K562 (cell line): ENCODE measurements around the gene UQCC2. TPM values are rescaled to one million over a fixed set of nuclear protein-coding genes. Genes with fewer than 3 reads are reported as not detected.

Experiments
- ATAC-seq: fragments of 200-7000 bp; cut with Tn5 transposase; 3 replicates; pipeline ENCODE4 v1.9.1; 2020; ENCODE audit warnings: moderate library complexity
- BruUV-seq: library from RNA; stranded (reverse); fragments of 400-500 nt; replicated peaks from 2 replicates; lab custom pipeline; 2021; lab: Mats Ljungman, UMichigan
- CTCF ChIA-PET: fragments of 300-600 bp; formaldehyde crosslinking; extraction: SDS; loops from one replicate; lab custom pipeline; 2021; ENCODE audit warnings: low intra/inter-chr PET ratio; lab: Yijun Ruan, JAX
- POLR2A ChIA-PET: fragments of 300-600, 350-650 bp; sonication (Branson Sonifier 250); formaldehyde crosslinking; extraction: SDS; loops from one replicate; lab custom pipeline; 2021; ENCODE audit warnings: antibody characterized with exemption, inconsistent platforms; lab: Yijun Ruan, JAX
- DNase-seq, 4 experiments: peaks; one replicate each; pipeline versions ENCODE4 v3.0.0 to v3.0.0-alpha.2; 2011 to 2018; ENCODE audit warnings: low spot score in 3 of 4, mixed read lengths in 3 of 4; ENCODE audit errors: extremely low read depth in 1 of 4
- FAIRE-seq: peaks from 2 replicates; lab custom pipeline; 2011; peaks lifted over from hg19 to GRCh38; lab: Jason Lieb, UNC
- H2AFZ ChIP-seq: 2 replicates; pipeline ENCODE4 v1.6.0; 2011; ENCODE audit warnings: low read depth, low read length, control low read depth, inconsistent platforms
- H3K27ac ChIP-seq: fragments of 200-600 bp; 3 replicates; pipeline ENCODE4 v1.8.0; 2011; ENCODE audit warnings: low read depth, mild to moderate bottlenecking, control low read depth, inconsistent platforms, low read length, moderate library complexity, mixed read lengths; ENCODE audit errors: extremely low read depth
- H3K27me3 ChIP-seq, 2 experiments: fragments of 300-600 bp in 1 of 2; 2 replicates in 1 of 2; 3 replicates in 1 of 2; pipeline versions ENCODE4 v1.6.0 to v1.8.0; 2011; ENCODE audit warnings: inconsistent platforms in 2 of 2, low read length in 2 of 2, mild to moderate bottlenecking in 1 of 2, mixed read lengths in 1 of 2, moderate library complexity in 1 of 2; ENCODE audit not compliant: control insufficient read depth in 2 of 2, insufficient read depth in 2 of 2
- H3K36me3 ChIP-seq: fragments of 300-600 bp; 3 replicates; pipeline ENCODE4 v1.8.0; 2011; ENCODE audit warnings: mild to moderate bottlenecking, low read length, inconsistent platforms; ENCODE audit not compliant: control insufficient read depth, insufficient read depth
- H3K4me1 ChIP-seq, 2 experiments: fragments of 200-600 bp in 1 of 2; replicated peaks in 1 of 2; 2 replicates in 1 of 2; 3 replicates in 1 of 2; pipeline versions ENCODE4 v1.5.1 to v1.8.0; 2011; ENCODE audit warnings: inconsistent platforms in 2 of 2, low read length in 2 of 2, mild to moderate bottlenecking in 1 of 2, mixed read lengths in 1 of 2, moderate library complexity in 1 of 2; ENCODE audit not compliant: control insufficient read depth in 2 of 2, insufficient read depth in 2 of 2
- H3K4me2 ChIP-seq: 2 replicates; pipeline ENCODE4 v1.6.1; 2011; ENCODE audit warnings: low read length, control low read depth, inconsistent platforms, mixed read lengths; ENCODE audit not compliant: insufficient read depth
- H3K4me3 ChIP-seq: fragments of 200-600 bp; sonication (generic), shearing (Covaris generic); 2 replicates; pipeline ENCODE4 v1.5.1; 2016; ENCODE audit warnings: control low read depth, inconsistent platforms
- H3K79me2 ChIP-seq: fragments of 200-600 bp; 3 replicates; pipeline ENCODE4 v1.8.0; 2011; ENCODE audit warnings: low read length, inconsistent platforms; ENCODE audit not compliant: control insufficient read depth, insufficient read depth
- H3K9ac ChIP-seq, 2 experiments: 2 replicates each; pipeline versions ENCODE4 v1.6.0 to v1.6.1; 2011; ENCODE audit warnings: low read depth in 2 of 2, low read length in 2 of 2, control low read depth in 1 of 2, inconsistent platforms in 1 of 2, mild to moderate bottlenecking in 1 of 2, mixed read lengths in 1 of 2; ENCODE audit not compliant: insufficient read depth in 1 of 2
- H3K9me1 ChIP-seq: one replicate; pipeline ENCODE4 v1.6.0; 2011; ENCODE audit warnings: inconsistent platforms, mild to moderate bottlenecking, low read length, moderate library complexity; ENCODE audit not compliant: control insufficient read depth, insufficient read depth
- H3K9me3 ChIP-seq: replicated peaks from 2 replicates; pipeline ENCODE4 v1.5.1; 2011; ENCODE audit warnings: low read depth, low read length, inconsistent platforms; ENCODE audit not compliant: control insufficient read depth, insufficient read depth
- H4K20me1 ChIP-seq: replicated peaks from 2 replicates; pipeline ENCODE4 v1.6.1; 2011; ENCODE audit warnings: low read length, inconsistent platforms, mixed read lengths; ENCODE audit not compliant: control insufficient read depth, insufficient read depth
- ARID4B ChIP-seq: sonication (generic); formaldehyde crosslinking; IDR thresholded peaks from 2 replicates; pipeline ENCODE4 v1.8.0; 2022; ENCODE audit warnings: mild to moderate bottlenecking, missing genetic modification reagents
- CBX2 ChIP-seq: fragments of 200-600 bp; sonication (generic); IDR thresholded peaks from one replicate; pipeline ENCODE4 v1.6.1; 2012; ENCODE audit warnings: mild to moderate bottlenecking, low read length, inconsistent platforms; ENCODE audit not compliant: insufficient read depth, poor library complexity, severe bottlenecking
- ELK3 ChIP-seq: fragments of 450-650 bp; formaldehyde crosslinking; IDR thresholded peaks from 2 replicates; pipeline ENCODE4 v1.4.0; 2020; ENCODE audit warnings: mild to moderate bottlenecking
- GABPB1 ChIP-seq: sonication (generic); formaldehyde crosslinking; IDR thresholded peaks from 2 replicates; pipeline ENCODE4 v1.8.0; 2022; ENCODE audit warnings: mild to moderate bottlenecking, missing genetic modification reagents
- KHSRP ChIP-seq: fragments of 450-650 bp; IDR thresholded peaks from 2 replicates; pipeline ENCODE4 v1.6.1; 2017
- SMARCA5 ChIP-seq: fragments of 450-650 bp; IDR thresholded peaks from 2 replicates; pipeline ENCODE4 v1.6.1; 2016
- ZNF24 ChIP-seq: fragments of 450-650 bp; IDR thresholded peaks from 2 replicates; pipeline ENCODE4 v1.6.1; 2016
- WGBS: fragments of 100-300 bp; shearing (Covaris generic); methylation state at CpG from one replicate; pipeline ENCODE4 v1.1.6; 2016; ENCODE audit warnings: low coverage, mixed read lengths; ENCODE audit not compliant: insufficient coverage; ENCODE audit errors: missing lambda C conversion rate; 5-methylcytosine and 5-hydroxymethylcytosine counted together
- in situ Hi-C: fragments of 300-500 bp; cut with MboI; formaldehyde crosslinking; loops from 4 replicates; pipeline ENCODE4 v1.15.0; 2018; ENCODE audit warnings: inconsistent platforms, mixed read lengths
- intact Hi-C: fragments of 100-400 bp; cut with micrococcal nuclease; formaldehyde crosslinking; loops from 2 replicates; pipeline ENCODE4 v1.14.2; 2022
- polyA plus RNA-seq, 8 experiments: library from polyadenylated mRNA; depleted of rRNA in 4 of 8; stranded (reverse) in 5 of 8; unstranded in 3 of 8; fragments of >200 nt; fragmentation: Nextera tagmentation in 2 of 8; fragmentation: Illumina TruSeq in 1 of 8; extraction: Ambion mirVana in 2 of 8; extraction: Trizol in 1 of 8; gene quantifications; 2 replicates each; pipeline versions ENCODE4 v1.2.1 to v1.2.3, GENCODE V29; 2011 to 2014; ENCODE audit warnings: inconsistent platforms in 1 of 8, missing spikeins in 1 of 8
- total RNA-seq, 7 experiments: library from RNA; depleted of rRNA in 6 of 7; stranded (reverse); fragments of >200 nt in 6 of 7; fragmentation: Illumina TruSeq in 2 of 7; extraction: Trizol in 2 of 7; gene quantifications; 2 replicates each; pipeline versions ENCODE4 v1.2.1 to v1.2.3, GENCODE V29; 2011 to 2021; ENCODE audit warnings: low replicate concordance in 1 of 7

The UQCC2 gene
- total and polyA plus RNA-seq, 9 of the 15 experiments (the other 6 are each of a cell fraction or from before 2014, with no cell fraction given): 58.5 to 927 (median 158) TPM

- TF ChIP-seq KHSRP (no peak), CBX2 (no peak), ELK3 (no peak), SMARCA5 (no peak), GABPB1 (no peak)
Measured at GRCh38 chr6:33745548-33745947, 34.0 kb upstream of the UQCC2 start (continued).

- Histone ChIP-seq H3K9ac (no peak overlapping the region), H3K4me3 (no peak overlapping the region), H3K27me3 (peaks cover 28 to 61% of the 10 kb centered on the region in 2 experiments; a peak in 4 of 5 replicates), H4K20me1 (peaks cover 15% of the 10 kb centered on the region; the same call in 1 of the 2 replicates), H3K36me3 (no peaks in the 10 kb centered on the region), H3K4me2 (no peak overlapping the region), H3K9me3 (no peaks in the 10 kb centered on the region), H3K79me2 (no peaks in the 10 kb centered on the region), H3K27ac (no peak overlapping the region)
- intact Hi-C loops: loop anchor here (1.0 kb wide), 2 partner anchors 17 to 34 kb away; partner anchors contain the start of gene UQCC2
- ATAC-seq (no peak), FAIRE-seq (no peak)
- WGBS: 2% methylated on average over 11 of the region's 13 CpGs
- BruUV-seq: no TSS peak
- TF ChIP-seq ARID4B (0 out of 2 replicates have a peak, but pooled peaks have one; percentile 33), ZNF24 (no peak)
- TF ChIP-seq, all 486 proteins: peak for 1
- DNase-seq: no peak
- in situ Hi-C loops: no loop called here
- Histone ChIP-seq H3K4me1 (peaks cover 6 to 11% of the 10 kb centered on the region in 2 experiments; a peak in 2 of 5 replicates), H2AFZ (no peak overlapping the region), H3K9me1 (peaks cover 2% of the 10 kb centered on the region)
- CTCF ChIA-PET: interaction anchor here (0.6 to 2.1 kb wide), 6 partner anchors 17 to 1400 kb away, joined by 3 to 12 read pairs (median 6); partner anchors contain the start of gene UQCC2
- POLR2A ChIA-PET: interaction anchor here (0.7 to 1.1 kb wide), 4 partner anchors 15 to 38 kb away, joined by 3 to 5 read pairs (median 4); partner anchors contain the start of gene UQCC2
Measured at GRCh38 chr6:33744895-33745546, 33.5 kb upstream of the UQCC2 start.
